H1 (cell line): ENCODE data around the gene ZNF407. TPM values are rescaled to one million over a fixed set of nuclear protein-coding genes. Genes with fewer than 3 reads are reported as not detected.

Experiments used
- CTCF ChIA-PET: fragments of 300-600 bp; sonication (Branson Sonifier 250); formaldehyde crosslinking; loops from one replicate; lab custom pipeline; 2021; ENCODE audit not compliant: partially characterized antibody; lab: Charles Lee
- POLR2A ChIA-PET: fragments of 300-600 bp; sonication (Branson Sonifier 250); formaldehyde crosslinking; loops from one replicate; lab custom pipeline; 2021; ENCODE audit warnings: inconsistent platforms; ENCODE audit not compliant: partially characterized antibody; lab: Charles Lee
- DNase-seq, 2 experiments: peaks; one replicate each; pipeline versions ENCODE4 v3.0.0 to v3.0.0-alpha.2; 2010 to 2022; ENCODE audit warnings: low spot score in 2 of 2, low read depth in 1 of 2, mixed read lengths in 1 of 2
- FAIRE-seq: peaks from 2 replicates; lab custom pipeline; 2011; peaks lifted over from hg19 to GRCh38; lab: Jason Lieb, UNC
- H2AFZ ChIP-seq: 2 replicates; pipeline ENCODE4 v1.8.1; 2012; ENCODE audit warnings: low read length, inconsistent platforms
- H2AK5ac ChIP-seq: 2 replicates; pipeline ENCODE4 v1.6.1; 2013; ENCODE audit warnings: low read depth, low read length
- H2BK120ac ChIP-seq: replicated peaks from 2 replicates; pipeline ENCODE3; 2013; ENCODE audit warnings: low read depth, low read length, inconsistent platforms
- H2BK12ac ChIP-seq: 2 replicates; pipeline ENCODE4 v1.6.1; 2013; ENCODE audit warnings: low read depth, low read length
- H2BK15ac ChIP-seq: 2 replicates; pipeline ENCODE4 v1.6.1; 2013; ENCODE audit warnings: low read length
- H2BK20ac ChIP-seq: 2 replicates; pipeline ENCODE4 v1.6.1; 2013; ENCODE audit warnings: low read length
- H2BK5ac ChIP-seq: 2 replicates; pipeline ENCODE4 v1.6.1; 2013; ENCODE audit warnings: low read depth, low read length
- H3K14ac ChIP-seq: 2 replicates; pipeline ENCODE4 v1.6.1; 2013; ENCODE audit warnings: inconsistent platforms; ENCODE audit not compliant: insufficient read length
- H3K18ac ChIP-seq: 2 replicates; pipeline ENCODE4 v1.6.1; 2013; ENCODE audit warnings: low read length; ENCODE audit errors: extremely low read depth
- H3K23ac ChIP-seq: 2 replicates; pipeline ENCODE4 v1.6.1; 2013; ENCODE audit warnings: inconsistent platforms; ENCODE audit not compliant: insufficient read length
- H3K23me2 ChIP-seq: 2 replicates; pipeline ENCODE4 v1.6.1; 2013; ENCODE audit warnings: low read depth, low read length
- H3K27ac ChIP-seq: 2 replicates; pipeline ENCODE4 v1.6.1; 2011; ENCODE audit warnings: low read depth, low read length, inconsistent platforms
- H3K27me3 ChIP-seq, 4 experiments: replicated peaks in 1 of 4; 1 replicate in 1 of 4; 2 replicates in 3 of 4; pipeline versions ENCODE4 v1.6.1 to v1.8.1; 2011 to 2013; ENCODE audit warnings: low read length in 3 of 4, mild to moderate bottlenecking in 3 of 4, inconsistent platforms in 2 of 4, mixed read lengths in 2 of 4, moderate library complexity in 1 of 4; ENCODE audit not compliant: control insufficient read depth in 3 of 4, insufficient read depth in 3 of 4; ENCODE audit errors: extremely low read depth in 1 of 4
- H3K36me3 ChIP-seq, 4 experiments: 2 replicates each; pipeline versions ENCODE4 v1.6.1 to v1.8.1; 2011 to 2013; ENCODE audit warnings: mild to moderate bottlenecking in 4 of 4, low read length in 3 of 4, moderate library complexity in 2 of 4, control low read depth in 1 of 4, inconsistent platforms in 1 of 4; ENCODE audit not compliant: insufficient read depth in 4 of 4, control insufficient read depth in 2 of 4
- H3K4ac ChIP-seq: replicated peaks from 2 replicates; pipeline ENCODE3; 2013; ENCODE audit warnings: low read length, low read depth, mixed read lengths, inconsistent platforms; ENCODE audit not compliant: insufficient read length
- H3K4me1 ChIP-seq, 4 experiments: replicated peaks in 1 of 4; 1 replicate in 1 of 4; 2 replicates in 3 of 4; pipeline versions ENCODE4 v1.6.1 to v1.8.1; 2011 to 2013; ENCODE audit warnings: low read length in 3 of 4, inconsistent platforms in 2 of 4, mixed read lengths in 1 of 4; ENCODE audit not compliant: insufficient read depth in 4 of 4, control insufficient read depth in 3 of 4
- H3K4me2 ChIP-seq, 2 experiments: 2 replicates each; pipeline versions ENCODE4 v1.6.1 to v1.8.1; 2011 to 2013; ENCODE audit warnings: low read depth in 2 of 2, low read length in 2 of 2, control low read depth in 1 of 2, inconsistent platforms in 1 of 2, mild to moderate bottlenecking in 1 of 2; ENCODE audit not compliant: insufficient read depth in 1 of 2
- H3K4me3 ChIP-seq, 4 experiments: fragments of 200-600, 300-600 bp in 1 of 4; sonication (generic), shearing (Covaris generic), sonication (Bioruptor Twin) in 1 of 4; 2 replicates each; pipeline versions ENCODE4 v1.5.1 to v1.8.1; 2011 to 2016; ENCODE audit warnings: low read length in 4 of 4, low read depth in 3 of 4, control low read depth in 2 of 4, inconsistent platforms in 2 of 4, mild to moderate bottlenecking in 2 of 4, mixed read lengths in 1 of 4, moderate library complexity in 1 of 4; ENCODE audit not compliant: insufficient read depth in 2 of 4; ENCODE audit errors: extremely low read depth in 1 of 4
- H3K56ac ChIP-seq: replicated peaks from 2 replicates; pipeline ENCODE3; 2013; ENCODE audit warnings: low read depth, mild to moderate bottlenecking, mixed read lengths, low read length, inconsistent platforms; ENCODE audit not compliant: insufficient read length
- H3K79me1 ChIP-seq: 2 replicates; pipeline ENCODE4 v1.6.1; 2013; ENCODE audit warnings: low read depth, low read length, control low read depth
- H3K79me2 ChIP-seq, 2 experiments: 2 replicates each; pipeline versions ENCODE4 v1.6.1 to v1.8.1; 2012 to 2013; ENCODE audit warnings: low read length in 2 of 2, mild to moderate bottlenecking in 2 of 2, inconsistent platforms in 1 of 2; ENCODE audit not compliant: insufficient read depth in 2 of 2, control insufficient read depth in 1 of 2
- H3K9ac ChIP-seq, 4 experiments: replicated peaks in 1 of 4; 1 replicate in 1 of 4; 2 replicates in 3 of 4; pipeline versions ENCODE4 v1.6.1 to v1.8.1; 2011 to 2013; ENCODE audit warnings: low read depth in 3 of 4, low read length in 3 of 4, control low read depth in 2 of 4, mild to moderate bottlenecking in 2 of 4, moderate library complexity in 2 of 4, inconsistent platforms in 1 of 4; ENCODE audit errors: extremely low read depth in 1 of 4
- H3K9me3 ChIP-seq, 2 experiments: 2 replicates each; pipeline versions ENCODE4 v1.6.1 to v1.8.1; 2012 to 2013; ENCODE audit warnings: mild to moderate bottlenecking in 2 of 2, moderate library complexity in 2 of 2, control low read depth in 1 of 2, inconsistent platforms in 1 of 2, low read depth in 1 of 2, low read length in 1 of 2, mixed read lengths in 1 of 2; ENCODE audit not compliant: insufficient read depth in 2 of 2
- H4K20me1 ChIP-seq, 2 experiments: replicated peaks in 1 of 2; 2 replicates each; pipeline versions ENCODE3 to v1.8.1; 2011 to 2013; ENCODE audit warnings: inconsistent platforms in 2 of 2, low read length in 2 of 2, mild to moderate bottlenecking in 1 of 2; ENCODE audit not compliant: insufficient read depth in 2 of 2, control insufficient read depth in 1 of 2
- H4K5ac ChIP-seq: 2 replicates; pipeline ENCODE4 v1.6.1; 2013; ENCODE audit warnings: low read length, low read depth, mixed read lengths, inconsistent platforms; ENCODE audit not compliant: insufficient read length
- H4K8ac ChIP-seq: 2 replicates; pipeline ENCODE4 v1.8.0; 2013; ENCODE audit warnings: mild to moderate bottlenecking, moderate library complexity, low read length, inconsistent platforms; ENCODE audit not compliant: insufficient read depth; ENCODE audit errors: extremely low read depth
- H4K91ac ChIP-seq: replicated peaks from 2 replicates; pipeline ENCODE3; 2013; ENCODE audit warnings: low read length, mixed read lengths, inconsistent platforms; ENCODE audit not compliant: insufficient read length
- CHD2 ChIP-seq: IDR thresholded peaks from 2 replicates; pipeline ENCODE4 v1.6.1; 2012; ENCODE audit warnings: low read length, improper control_type of control experiment
- CTBP2 ChIP-seq: IDR thresholded peaks from 2 replicates; pipeline ENCODE4 v1.7.0; 2011; ENCODE audit warnings: borderline replicate concordance, mild to moderate bottlenecking, moderate library complexity, mixed read lengths, low read length; ENCODE audit not compliant: insufficient read depth, insufficient read length
- EZH2 ChIP-seq: fragments of 200-600 bp; sonication (generic); IDR thresholded peaks from 2 replicates; pipeline ENCODE4 v1.7.1; 2012; ENCODE audit warnings: low read depth, mild to moderate bottlenecking, moderate library complexity, low read length, inconsistent platforms; ENCODE audit not compliant: severe bottlenecking
- KDM1A ChIP-seq: fragments of 200-600, 300-600 bp; sonication (generic); IDR thresholded peaks from 2 replicates; pipeline ENCODE4 v1.7.1; 2016; ENCODE audit warnings: mild to moderate bottlenecking, low read length, borderline replicate concordance
- RBBP5 ChIP-seq: IDR thresholded peaks from 2 replicates; pipeline ENCODE4 v1.7.1; 2012; ENCODE audit warnings: low read depth, mild to moderate bottlenecking, inconsistent platforms, low read length, moderate library complexity, borderline replicate concordance
- SAP30 ChIP-seq: fragments of 300-600 bp; sonication (generic); IDR thresholded peaks from 2 replicates; pipeline ENCODE4 v1.7.1; 2012; ENCODE audit warnings: low read length, moderate library complexity, mild to moderate bottlenecking, inconsistent platforms; ENCODE audit not compliant: insufficient read depth, insufficient replicate concordance
- SP2 ChIP-seq: IDR thresholded peaks from 2 replicates; pipeline ENCODE4 v1.6.1; 2012; ENCODE audit warnings: mild to moderate bottlenecking, low read length, inconsistent platforms
- SRF ChIP-seq: IDR thresholded peaks from 2 replicates; pipeline ENCODE4 v1.6.1; 2011; ENCODE audit warnings: mild to moderate bottlenecking, low read depth, low read length, moderate library complexity
- SUZ12 ChIP-seq: fragments of 200-600 bp; sonication (generic); IDR thresholded peaks from 2 replicates; pipeline ENCODE4 v1.6.1; 2012; ENCODE audit warnings: mild to moderate bottlenecking, inconsistent platforms, low read length, moderate library complexity, mixed read lengths
- polyA plus RNA-seq, 7 experiments: library from polyadenylated mRNA; depleted of rRNA in 3 of 7; stranded (reverse) in 5 of 7; unstranded in 2 of 7; fragments of >200 nt in 5 of 7; fragments of 200-250 nt in 2 of 7; gene quantifications; 1 replicate in 5 of 7; 2 replicates in 1 of 7; 4 replicates in 1 of 7; pipeline versions ENCODE4 v1.2.1 to v1.2.3, GENCODE V29; 2011 to 2013; ENCODE audit warnings: missing spikeins in 2 of 7, mixed read lengths in 2 of 7
- total RNA-seq: library from RNA; stranded (reverse); fragmentation: NEBNext Ultra II Directional; extraction: Animal tissue kit (Norgen Biotek cat#: 25700); gene quantifications from 2 replicates; pipeline ENCODE4 v1.2.1, GENCODE V29; 2021
- TF ChIP-seq, protein P1 (sequence below), 3 experiments: IDR thresholded peaks; 1 replicate in 2 of 3; 2 replicates in 1 of 3; pipeline versions ENCODE4 v1.5.1 to v1.6.1; 2011; ENCODE audit warnings: low read length in 3 of 3, mild to moderate bottlenecking in 3 of 3, inconsistent platforms in 2 of 3, low read depth in 1 of 3, moderate library complexity in 1 of 3; ENCODE audit not compliant: insufficient read depth in 1 of 3; ENCODE audit errors: control extremely low read depth in 1 of 3

ZNF407 gene
- total and polyA plus RNA-seq, 2 of the 8 experiments (the other 6 are each of a cell fraction or from before 2014, with no cell fraction given), result 1.5 to 6.8 TPM

DNA sequence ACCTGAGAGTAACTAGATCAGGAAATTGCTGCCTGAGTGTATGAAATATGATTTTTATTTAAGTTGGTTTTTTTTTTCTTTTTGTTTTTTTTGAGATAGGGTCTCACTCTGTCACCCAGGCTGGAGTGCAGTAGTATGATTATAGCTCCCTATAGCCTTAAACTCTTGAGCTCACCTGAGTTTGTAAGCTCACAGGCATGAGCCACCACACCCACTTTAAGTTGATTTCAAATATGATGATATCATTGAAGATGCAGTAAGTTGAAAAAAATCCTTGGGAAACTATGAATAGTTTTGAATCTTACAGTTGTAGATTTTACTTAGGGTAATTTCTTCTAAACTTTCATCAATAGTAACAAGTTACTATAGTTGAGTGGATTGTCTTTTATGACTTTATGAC is 234.7 kb downstream of the ZNF407 start:
- Histone ChIP-seq H3K79me2 (no peaks in the 10 kb centered on the region), H4K91ac (no peak overlapping the region), H4K8ac (no peak overlapping the region), H2BK15ac (no peak overlapping the region), H2AFZ (no peak overlapping the region), H3K18ac (no peak overlapping the region), H2AK5ac (no peak overlapping the region), H2BK120ac (no peak overlapping the region), H3K27me3 (no peaks in the 10 kb centered on the region), H2BK20ac (no peak overlapping the region), H3K27ac (no peak overlapping the region), H3K23me2 (no peaks in the 10 kb centered on the region; the same call in 1 of the 2 replicates), H2BK12ac (no peak overlapping the region), H4K5ac (no peak overlapping the region), H3K56ac (no peak overlapping the region), H3K4ac (no peak overlapping the region), H2BK5ac (no peak overlapping the region), H3K14ac (no peak overlapping the region), H4K20me1 (no peaks in the 10 kb centered on the region), H3K4me3 (no peak overlapping the region), H3K36me3 (no peaks in the 10 kb centered on the region), H3K9ac (no peak overlapping the region), H3K23ac (no peak overlapping the region), H3K9me3 (no peaks in the 10 kb centered on the region), H3K4me2 (no peak overlapping the region), H3K79me1 (no peaks in the 10 kb centered on the region), H3K4me1 (peaks cover 0 to 5% (median 2%) of the 10 kb centered on the region in 4 experiments; a peak in 4 of 7 replicates)
- ChIA-PET POLR2A (no interaction called here), CTCF (interaction anchor here (0.5 to 3.3 kb wide), 2 partner anchors 13 to 328 kb away, joined by 3 to 17 read pairs; no protein-coding TSS in a partner anchor)
- DNase-seq, result no peak
- no peak for FAIRE-seq
- no peak for TF ChIP-seq RBBP5
- TF ChIP-seq SAP30, result no peak
- no peak for TF ChIP-seq SRF
- TF ChIP-seq, protein P1, sequence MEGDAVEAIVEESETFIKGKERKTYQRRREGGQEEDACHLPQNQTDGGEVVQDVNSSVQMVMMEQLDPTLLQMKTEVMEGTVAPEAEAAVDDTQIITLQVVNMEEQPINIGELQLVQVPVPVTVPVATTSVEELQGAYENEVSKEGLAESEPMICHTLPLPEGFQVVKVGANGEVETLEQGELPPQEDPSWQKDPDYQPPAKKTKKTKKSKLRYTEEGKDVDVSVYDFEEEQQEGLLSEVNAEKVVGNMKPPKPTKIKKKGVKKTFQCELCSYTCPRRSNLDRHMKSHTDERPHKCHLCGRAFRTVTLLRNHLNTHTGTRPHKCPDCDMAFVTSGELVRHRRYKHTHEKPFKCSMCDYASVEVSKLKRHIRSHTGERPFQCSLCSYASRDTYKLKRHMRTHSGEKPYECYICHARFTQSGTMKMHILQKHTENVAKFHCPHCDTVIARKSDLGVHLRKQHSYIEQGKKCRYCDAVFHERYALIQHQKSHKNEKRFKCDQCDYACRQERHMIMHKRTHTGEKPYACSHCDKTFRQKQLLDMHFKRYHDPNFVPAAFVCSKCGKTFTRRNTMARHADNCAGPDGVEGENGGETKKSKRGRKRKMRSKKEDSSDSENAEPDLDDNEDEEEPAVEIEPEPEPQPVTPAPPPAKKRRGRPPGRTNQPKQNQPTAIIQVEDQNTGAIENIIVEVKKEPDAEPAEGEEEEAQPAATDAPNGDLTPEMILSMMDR (IDR thresholded peaks at IDR 0.05; ENCODE audit: control extremely low read depth in 1 of 3, insufficient read depth in 1 of 3, low read depth in 1 of 3, low read length in 3 of 3), result no peak
- TF ChIP-seq CTBP2, result no peak
- TF ChIP-seq KDM1A, result no peak
- no peak for TF ChIP-seq SP2
- no peak for TF ChIP-seq CHD2
- no peak for TF ChIP-seq EZH2
- TF ChIP-seq SUZ12, result no peak
